ENCODE results near the gene ALK.

The ALK gene

GRCh38 chr2:29723255-29724001 lies 198.0 kb downstream of the ALK start:
- TF ChIP-seq CTCF (IDR thresholded peaks at IDR 0.05) = no peak
- Histone ChIP-seq H3K36me3 (no peaks in the 10 kb centered on the region), H3K27ac (no peak overlapping the region), H3K27me3 (no peaks in the 10 kb centered on the region), H3K9me3 (no peaks in the 10 kb centered on the region), H3K4me3 (ENCODE audit: low read depth in 1 of 2, low read length in 1 of 2) (no peak overlapping the region), H3K4me1 (ENCODE audit: control insufficient read depth in 1 of 2, insufficient read depth in 1 of 2, low read depth in 1 of 2, low read length in 1 of 2) (no peaks in the 10 kb centered on the region)

GRCh38 chr2:29719639-29720038 lies 201.7 kb downstream of the ALK start:
- H3K9me3 ChIP-seq = no peaks in the 10 kb centered on the region
- H3K4me1 ChIP-seq (ENCODE audit: control insufficient read depth in 1 of 2, insufficient read depth in 1 of 2, low read depth in 1 of 2, low read length in 1 of 2) = no peaks in the 10 kb centered on the region
- no peaks in the 10 kb centered on the region for H3K27me3 ChIP-seq
- H3K27ac ChIP-seq = no peak overlapping the region
- no peak overlapping the region for H3K4me3 ChIP-seq (ENCODE audit: low read depth in 1 of 2, low read length in 1 of 2)
- no peaks in the 10 kb centered on the region for H3K36me3 ChIP-seq
- TF ChIP-seq CTCF (IDR thresholded peaks at IDR 0.05) = no peak

- Histone ChIP-seq H3K27me3 (no peaks in the 10 kb centered on the region), H3K4me3 (ENCODE audit: low read depth in 1 of 2, low read length in 1 of 2) (no peak overlapping the region), H3K27ac (no peak overlapping the region), H3K36me3 (no peaks in the 10 kb centered on the region), H3K9me3 (no peaks in the 10 kb centered on the region), H3K4me1 (ENCODE audit: control insufficient read depth in 1 of 2, insufficient read depth in 1 of 2, low read depth in 1 of 2, low read length in 1 of 2) (no peaks in the 10 kb centered on the region)
- no peak for TF ChIP-seq CTCF (IDR thresholded peaks at IDR 0.05)
Observed at GRCh38 chr2:29718076-29718686, 203.2 kb downstream of the ALK start.

DNA sequence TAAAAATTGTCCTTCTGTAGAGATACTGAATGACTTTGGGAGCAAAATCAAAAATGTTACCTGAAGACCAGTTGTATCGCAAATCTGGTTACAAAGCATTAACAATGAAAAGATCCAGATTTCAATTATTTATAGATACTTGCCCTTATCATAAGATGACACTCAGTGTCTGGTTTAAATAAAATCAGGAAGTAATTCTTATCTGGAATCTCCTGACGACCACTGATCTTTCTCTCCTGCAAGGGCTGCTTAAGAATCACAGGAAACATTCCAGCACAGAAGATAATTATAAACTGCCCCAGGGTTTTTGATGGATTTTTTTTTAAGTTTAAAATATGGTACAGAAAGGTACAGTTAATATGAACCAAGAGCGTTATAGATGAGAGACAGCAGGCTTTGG lies 205.7 kb downstream of the ALK start:
- Histone ChIP-seq H3K27ac (no peak overlapping the region), H3K4me3 (ENCODE audit: low read depth in 1 of 2, low read length in 1 of 2) (no peak overlapping the region), H3K27me3 (no peaks in the 10 kb centered on the region), H3K4me1 (ENCODE audit: control insufficient read depth in 1 of 2, insufficient read depth in 1 of 2, low read depth in 1 of 2, low read length in 1 of 2) (no peaks in the 10 kb centered on the region), H3K9me3 (no peaks in the 10 kb centered on the region), H3K36me3 (no peaks in the 10 kb centered on the region)
- TF ChIP-seq CTCF (IDR thresholded peaks at IDR 0.05) = no peak

GRCh38 chr2:29714333-29714732 lies 207.1 kb downstream of the ALK start:
- no peak for TF ChIP-seq CTCF (IDR thresholded peaks at IDR 0.05)
- Histone ChIP-seq H3K4me1 (ENCODE audit: control insufficient read depth in 1 of 2, insufficient read depth in 1 of 2, low read depth in 1 of 2, low read length in 1 of 2) (no peaks in the 10 kb centered on the region), H3K27me3 (no peaks in the 10 kb centered on the region), H3K9me3 (no peaks in the 10 kb centered on the region), H3K27ac (no peak overlapping the region), H3K36me3 (no peaks in the 10 kb centered on the region), H3K4me3 (ENCODE audit: low read depth in 1 of 2, low read length in 1 of 2) (no peak overlapping the region)
